Thoracic aorta (tissue), 2 donors: Measurements from ENCODE around the gene MEG3. TPM values are rescaled to one million over a fixed set of nuclear protein-coding genes. Genes with fewer than 3 reads are reported as not detected.

Experiments used
- ATAC-seq: fragments of 150-250 bp; one replicate; pipeline ENCODE4 v1.8.0; 2017; ENCODE audit warnings: low read depth; ENCODE audit not compliant: insufficient number of reproducible peaks, low FRiP score
- DNase-seq: peaks from one replicate; pipeline ENCODE4 v3.0.0-alpha.2; 2020; ENCODE audit warnings: low spot score
- H3K27ac ChIP-seq, 2 donors: fragments of 200-600 bp; sonication (generic); 1 replicate in 1 of 2; 2 replicates in 1 of 2; pipeline ENCODE4 v1.5.1; 2016; ENCODE audit warnings: mild to moderate bottlenecking in 2 of 2, moderate library complexity in 2 of 2
- H3K27me3 ChIP-seq: fragments of 200-600 bp; sonication (generic); replicated peaks from 2 replicates; pipeline ENCODE4 v1.6.0; 2016; ENCODE audit warnings: mild to moderate bottlenecking; ENCODE audit not compliant: insufficient read depth
- H3K36me3 ChIP-seq: fragments of 200-600 bp; sonication (generic); one replicate; pipeline ENCODE4 v1.5.1; 2016
- H3K4me1 ChIP-seq, 2 donors: fragments of 200-600 bp; sonication (generic); 1 replicate in 1 of 2; 2 replicates in 1 of 2; pipeline versions ENCODE4 v1.5.1 to v1.6.0; 2016; ENCODE audit warnings: low read depth in 2 of 2, mild to moderate bottlenecking in 1 of 2; ENCODE audit not compliant: control insufficient read depth in 1 of 2
- H3K4me3 ChIP-seq: fragments of 200-600 bp; sonication (generic); 2 replicates; pipeline ENCODE4 v1.5.1; 2016; ENCODE audit warnings: mild to moderate bottlenecking
- H3K9me3 ChIP-seq: fragments of 200-600 bp; sonication (generic); 2 replicates; pipeline ENCODE4 v1.5.1; 2016
- total RNA-seq, 2 donors: library from RNA; depleted of rRNA; stranded (reverse); fragments of >200 nt; gene quantifications; one replicate each; pipeline versions ENCODE4 v1.1.0 to v1.2.3, GENCODE V29; 2016
- TF ChIP-seq, protein P1 (sequence below): fragments of 200-600 bp; sonication (generic); IDR thresholded peaks from one replicate; pipeline ENCODE4 v1.5.1; 2019; ENCODE audit warnings: antibody characterized with exemption

Gene MEG3
- total RNA-seq, 2 donors from 2014 or later: 127 to 153 TPM

DNA sequence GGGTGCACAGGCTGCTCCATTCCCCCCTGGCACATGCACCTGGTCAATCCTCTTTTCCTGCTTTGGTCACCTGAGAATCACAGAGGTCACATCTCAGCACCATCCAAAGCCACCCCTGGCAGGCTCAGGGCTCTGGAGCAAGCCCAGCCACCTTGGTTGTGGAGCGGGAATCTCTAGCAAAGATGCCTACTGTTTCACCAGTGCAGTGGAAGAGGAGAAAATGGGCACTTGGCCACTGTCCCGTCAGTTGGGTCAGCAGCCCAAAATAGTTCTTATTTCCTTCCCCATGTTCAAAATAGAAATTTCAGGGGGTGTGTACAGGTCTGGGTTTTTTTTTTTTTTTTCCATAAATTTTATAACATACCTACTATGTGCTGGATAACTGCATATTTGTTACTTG, 59.3 kb downstream of the MEG3 start:
- Histone ChIP-seq H3K4me1 (no peaks in the 10 kb centered on the region), H3K36me3 (no peaks in the 10 kb centered on the region), H3K4me3 (no peak overlapping the region), H3K27me3 (no peaks in the 10 kb centered on the region), H3K9me3 (no peaks in the 10 kb centered on the region), H3K27ac (no peak overlapping the region)
- DNase-seq (no peak), ATAC-seq (no peak)
- TF ChIP-seq, protein P1, sequence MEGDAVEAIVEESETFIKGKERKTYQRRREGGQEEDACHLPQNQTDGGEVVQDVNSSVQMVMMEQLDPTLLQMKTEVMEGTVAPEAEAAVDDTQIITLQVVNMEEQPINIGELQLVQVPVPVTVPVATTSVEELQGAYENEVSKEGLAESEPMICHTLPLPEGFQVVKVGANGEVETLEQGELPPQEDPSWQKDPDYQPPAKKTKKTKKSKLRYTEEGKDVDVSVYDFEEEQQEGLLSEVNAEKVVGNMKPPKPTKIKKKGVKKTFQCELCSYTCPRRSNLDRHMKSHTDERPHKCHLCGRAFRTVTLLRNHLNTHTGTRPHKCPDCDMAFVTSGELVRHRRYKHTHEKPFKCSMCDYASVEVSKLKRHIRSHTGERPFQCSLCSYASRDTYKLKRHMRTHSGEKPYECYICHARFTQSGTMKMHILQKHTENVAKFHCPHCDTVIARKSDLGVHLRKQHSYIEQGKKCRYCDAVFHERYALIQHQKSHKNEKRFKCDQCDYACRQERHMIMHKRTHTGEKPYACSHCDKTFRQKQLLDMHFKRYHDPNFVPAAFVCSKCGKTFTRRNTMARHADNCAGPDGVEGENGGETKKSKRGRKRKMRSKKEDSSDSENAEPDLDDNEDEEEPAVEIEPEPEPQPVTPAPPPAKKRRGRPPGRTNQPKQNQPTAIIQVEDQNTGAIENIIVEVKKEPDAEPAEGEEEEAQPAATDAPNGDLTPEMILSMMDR: no peak

DNA sequence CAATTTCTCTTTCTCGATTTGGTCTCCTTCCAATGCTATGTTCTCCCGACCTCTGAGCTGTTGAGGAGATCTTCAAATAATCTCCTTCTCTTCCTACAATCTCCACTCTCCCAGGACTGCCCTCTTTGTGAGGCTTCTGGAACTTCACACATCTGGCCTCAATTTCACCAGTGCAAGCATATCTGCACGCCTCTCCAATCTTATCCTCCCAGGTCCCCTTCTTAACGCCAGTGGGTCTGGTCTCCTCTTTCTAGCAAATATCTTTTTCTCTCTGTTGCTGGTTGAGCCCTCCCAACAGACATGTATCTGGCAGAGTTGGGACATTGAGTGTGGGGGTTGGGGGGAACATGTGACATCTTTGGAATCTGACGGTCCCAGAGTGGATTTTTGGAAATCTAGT, 59.7 kb downstream of the MEG3 start:
- TF ChIP-seq, protein P1: no peak
- Histone ChIP-seq H3K9me3 (no peaks in the 10 kb centered on the region), H3K4me3 (no peak overlapping the region), H3K27ac (no peak overlapping the region), H3K27me3 (no peaks in the 10 kb centered on the region), H3K36me3 (no peaks in the 10 kb centered on the region), H3K4me1 (no peaks in the 10 kb centered on the region)
- ATAC-seq (no peak), DNase-seq (no peak)

DNA sequence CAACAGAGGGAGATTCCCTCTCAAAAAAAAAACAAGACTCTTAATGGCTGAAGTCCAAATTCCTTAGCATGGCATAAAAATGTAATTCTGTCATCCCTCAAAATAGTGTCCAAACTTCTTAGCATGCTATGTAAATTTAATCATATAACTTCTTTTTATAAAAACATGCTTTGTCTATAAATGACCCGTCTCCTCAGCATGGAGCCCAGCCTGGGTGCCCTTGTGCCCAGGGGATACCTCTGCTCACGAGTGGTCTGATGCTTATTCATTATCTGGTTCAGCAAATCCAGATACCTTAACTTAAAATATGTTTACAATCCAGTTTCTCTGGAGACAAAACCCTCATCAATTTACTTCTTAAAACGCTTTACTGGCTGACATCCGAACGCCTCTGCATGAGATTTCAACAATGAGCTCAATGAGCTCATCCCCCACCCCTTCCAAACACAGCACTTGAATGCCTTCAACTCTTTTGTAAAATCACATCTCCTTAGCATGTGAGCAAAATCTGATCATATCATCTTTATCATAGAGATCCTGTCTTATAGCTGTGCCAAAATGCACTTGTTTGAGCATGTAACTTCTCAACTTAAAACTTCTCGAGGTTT, 61.9 kb downstream of the MEG3 start:
- no peaks in the 10 kb centered on the region for H3K27me3 ChIP-seq
- H3K4me1 ChIP-seq: no peaks in the 10 kb centered on the region
- ATAC-seq (no peak), DNase-seq (no peak)
- TF ChIP-seq, protein P1: no peak
- no peaks in the 10 kb centered on the region for H3K36me3 ChIP-seq
- no peak overlapping the region for H3K4me3 ChIP-seq
- H3K9me3 ChIP-seq: no peaks in the 10 kb centered on the region
- H3K27ac ChIP-seq: no peak overlapping the region

DNA sequence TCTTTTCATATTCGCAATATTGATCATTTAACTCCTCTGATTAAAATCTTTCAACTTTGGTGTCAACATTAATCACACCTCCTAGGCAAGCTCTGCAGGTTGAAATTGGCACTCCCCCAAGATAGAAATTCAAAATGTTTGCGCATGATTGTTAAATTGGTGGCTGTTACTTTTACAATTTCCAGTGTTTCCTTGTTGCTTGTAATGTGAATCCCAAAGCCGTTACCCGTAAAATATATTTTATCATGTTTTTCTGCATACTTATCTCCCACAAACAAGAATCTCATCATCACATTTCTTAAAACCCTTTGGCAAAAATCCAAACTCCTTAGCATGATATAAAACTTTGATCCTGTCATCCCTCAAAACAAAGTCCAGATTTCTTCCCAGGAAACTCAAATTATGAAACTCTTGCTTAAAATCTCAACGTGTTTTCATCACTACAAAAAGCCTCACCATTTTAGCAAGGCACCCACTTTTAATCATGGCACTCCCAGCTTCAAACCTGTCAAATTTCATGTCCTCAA, 62.9 kb downstream of the MEG3 start:
- H3K27me3 ChIP-seq: no peaks in the 10 kb centered on the region
- H3K27ac ChIP-seq: no peak overlapping the region
- DNase-seq: no peak
- H3K36me3 ChIP-seq: no peaks in the 10 kb centered on the region
- TF ChIP-seq, protein P1: no peak
- ATAC-seq: no peak
- no peaks in the 10 kb centered on the region for H3K4me1 ChIP-seq
- no peak overlapping the region for H3K4me3 ChIP-seq
- no peaks in the 10 kb centered on the region for H3K9me3 ChIP-seq

DNA sequence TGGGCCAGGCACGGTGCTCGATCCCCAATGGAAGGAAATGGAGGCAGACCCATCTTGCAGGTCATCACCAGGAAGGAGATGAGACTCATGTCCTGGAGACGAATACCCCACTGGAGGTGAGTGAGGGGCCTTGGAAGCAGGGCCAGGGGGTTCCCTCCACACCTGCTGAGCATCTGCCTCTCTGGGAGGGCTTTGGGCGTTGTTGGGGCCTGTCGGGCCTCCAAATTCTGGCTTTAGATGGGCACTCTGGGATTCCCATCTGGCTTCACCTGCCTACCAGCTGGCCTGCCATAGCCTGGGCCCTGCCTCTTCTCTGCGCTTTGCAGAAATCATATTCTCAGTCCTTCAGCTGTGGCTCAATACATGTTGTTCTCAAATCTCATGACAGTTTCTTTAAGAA, 63.7 kb downstream of the MEG3 start:
- ATAC-seq: no peak
- no peak for DNase-seq

More for the DNA sequence above, 63.7 kb downstream of the MEG3 start:
- Histone ChIP-seq H3K4me1 (no peaks in the 10 kb centered on the region), H3K4me3 (no peak overlapping the region), H3K27ac (no peak overlapping the region), H3K36me3 (no peaks in the 10 kb centered on the region), H3K9me3 (no peaks in the 10 kb centered on the region), H3K27me3 (no peaks in the 10 kb centered on the region)
- TF ChIP-seq, protein P1: no peak
